ENCODE results near the gene MBTPS1.

DNA sequence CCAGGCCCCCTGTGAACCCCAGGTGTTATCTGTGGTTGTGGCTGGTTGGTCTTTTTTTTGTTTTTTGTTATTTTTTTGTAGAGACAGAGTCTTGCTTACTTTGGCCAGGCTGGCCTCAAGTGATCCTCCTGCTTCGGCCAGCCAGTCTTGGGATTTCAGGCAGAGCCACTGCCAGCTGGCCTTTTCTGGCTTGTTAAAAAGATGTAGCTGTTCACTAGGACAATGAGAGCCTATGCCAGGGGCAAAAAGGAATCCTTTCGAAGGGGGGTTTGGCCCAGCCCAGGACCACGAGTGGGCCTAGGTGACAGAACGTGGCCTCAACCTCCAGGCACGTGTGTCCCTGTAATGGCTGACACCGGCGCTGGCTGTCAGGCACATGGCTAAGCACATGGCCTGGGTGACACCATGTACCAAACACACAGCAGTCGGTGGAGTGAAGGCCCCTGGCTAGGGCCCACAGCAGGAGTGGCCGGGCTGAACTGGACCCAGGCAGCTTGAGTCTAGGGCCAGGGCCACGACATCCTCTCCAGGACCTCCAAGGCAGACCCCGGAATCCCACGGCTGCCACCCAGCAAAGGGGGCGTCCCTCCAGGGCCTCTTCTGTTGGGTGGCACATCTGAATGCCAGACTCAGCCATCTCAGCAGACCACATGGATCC is 67.2 kb downstream of the MBTPS1 start:
- TF ChIP-seq, protein P1, sequence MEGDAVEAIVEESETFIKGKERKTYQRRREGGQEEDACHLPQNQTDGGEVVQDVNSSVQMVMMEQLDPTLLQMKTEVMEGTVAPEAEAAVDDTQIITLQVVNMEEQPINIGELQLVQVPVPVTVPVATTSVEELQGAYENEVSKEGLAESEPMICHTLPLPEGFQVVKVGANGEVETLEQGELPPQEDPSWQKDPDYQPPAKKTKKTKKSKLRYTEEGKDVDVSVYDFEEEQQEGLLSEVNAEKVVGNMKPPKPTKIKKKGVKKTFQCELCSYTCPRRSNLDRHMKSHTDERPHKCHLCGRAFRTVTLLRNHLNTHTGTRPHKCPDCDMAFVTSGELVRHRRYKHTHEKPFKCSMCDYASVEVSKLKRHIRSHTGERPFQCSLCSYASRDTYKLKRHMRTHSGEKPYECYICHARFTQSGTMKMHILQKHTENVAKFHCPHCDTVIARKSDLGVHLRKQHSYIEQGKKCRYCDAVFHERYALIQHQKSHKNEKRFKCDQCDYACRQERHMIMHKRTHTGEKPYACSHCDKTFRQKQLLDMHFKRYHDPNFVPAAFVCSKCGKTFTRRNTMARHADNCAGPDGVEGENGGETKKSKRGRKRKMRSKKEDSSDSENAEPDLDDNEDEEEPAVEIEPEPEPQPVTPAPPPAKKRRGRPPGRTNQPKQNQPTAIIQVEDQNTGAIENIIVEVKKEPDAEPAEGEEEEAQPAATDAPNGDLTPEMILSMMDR (IDR thresholded peaks at IDR 0.05), result no peak
- TF ChIP-seq POLR2A (IDR thresholded peaks at IDR 0.05), result no peak

Data from adrenal gland (tissue), 5 donors.